SK-N-SH treated with all-trans-retinoic acid at 6 μM for 48 hours (cell line): ENCODE data around the gene MED26.

Source experiments
- ATAC-seq: fragments of 200-7000 bp; cut with Tn5 transposase; 3 replicates; pipeline ENCODE4 v1.9.1; 2020; ENCODE audit warnings: mild to moderate bottlenecking, moderate library complexity
- ARNTL ChIP-seq: fragments of 450-650 bp; formaldehyde crosslinking; IDR thresholded peaks from 2 replicates; pipeline ENCODE4 v1.5.0; 2020; ENCODE audit warnings: low read depth, mild to moderate bottlenecking, moderate library complexity, borderline replicate concordance
- BACH2 ChIP-seq: fragments of 250-450 bp; sonication (Bioruptor Pico); IDR thresholded peaks from 2 replicates; pipeline ENCODE4 v1.9.0; 2021; ENCODE audit warnings: mild to moderate bottlenecking, borderline replicate concordance
- CREB5 ChIP-seq: fragments of 250-450 bp; sonication (Bioruptor Pico); IDR thresholded peaks from 2 replicates; pipeline ENCODE4 v1.5.1; 2020; ENCODE audit warnings: low read depth, mild to moderate bottlenecking, moderate library complexity
- CSDC2 ChIP-seq: fragments of 250-450 bp; sonication (Bioruptor Pico); IDR thresholded peaks from 2 replicates; pipeline ENCODE4 v1.5.0; 2020; ENCODE audit warnings: mild to moderate bottlenecking, moderate library complexity
- CSRNP3 ChIP-seq: fragments of 250-450 bp; sonication (Bioruptor Pico); IDR thresholded peaks from 2 replicates; pipeline ENCODE4 v1.5.1; 2021; ENCODE audit warnings: mild to moderate bottlenecking, moderate library complexity
- ESRRG ChIP-seq: fragments of 250-450 bp; sonication (Bioruptor Pico); IDR thresholded peaks from 2 replicates; pipeline ENCODE4 v1.6.1; 2021; ENCODE audit warnings: mild to moderate bottlenecking
- GLIS3 ChIP-seq: fragments of 250-450 bp; sonication (Bioruptor Pico); IDR thresholded peaks from 2 replicates; pipeline ENCODE4 v1.5.0; 2020; ENCODE audit warnings: mild to moderate bottlenecking, moderate library complexity
- OSR1 ChIP-seq: fragments of 250-450 bp; sonication (Bioruptor Pico); IDR thresholded peaks from 2 replicates; pipeline ENCODE4 v1.8.0; 2022; ENCODE audit warnings: moderate library complexity, mild to moderate bottlenecking, inconsistent platforms
- PATZ1 ChIP-seq: fragments of 250-450 bp; sonication (Bioruptor Pico); IDR thresholded peaks from 2 replicates; pipeline ENCODE4 v1.8.0; 2020; ENCODE audit warnings: mild to moderate bottlenecking, moderate library complexity, borderline replicate concordance
- POU6F1 ChIP-seq: fragments of 250-450 bp; sonication (Bioruptor Pico); IDR thresholded peaks from 2 replicates; pipeline ENCODE4 v1.8.0; 2021; ENCODE audit warnings: low read depth, mild to moderate bottlenecking, moderate library complexity, borderline replicate concordance
- PPARA ChIP-seq: fragments of 250-450 bp; sonication (Bioruptor Pico); IDR thresholded peaks from 2 replicates; pipeline ENCODE4 v1.5.0; 2020; ENCODE audit warnings: mild to moderate bottlenecking, borderline replicate concordance
- RARB ChIP-seq: fragments of 250-450 bp; sonication (Bioruptor Pico); IDR thresholded peaks from 2 replicates; pipeline ENCODE4 v1.8.0; 2021; ENCODE audit warnings: mild to moderate bottlenecking, moderate library complexity
- SNAI2 ChIP-seq: fragments of 250-450 bp; sonication (Bioruptor Pico); IDR thresholded peaks from 2 replicates; pipeline ENCODE4 v1.5.0; 2020; ENCODE audit warnings: mild to moderate bottlenecking, moderate library complexity
- TCF4 ChIP-seq: fragments of 250-450 bp; sonication (Bioruptor Pico); IDR thresholded peaks from 2 replicates; pipeline ENCODE4 v1.8.0; 2021; ENCODE audit warnings: mild to moderate bottlenecking, moderate library complexity, borderline replicate concordance
- TOX ChIP-seq: fragments of 250-450 bp; sonication (Bioruptor Pico); IDR thresholded peaks from 2 replicates; pipeline ENCODE4 v1.8.0; 2021; ENCODE audit warnings: mild to moderate bottlenecking, moderate library complexity, borderline replicate concordance
- TSHZ2 ChIP-seq: fragments of 250-450 bp; sonication (Bioruptor Pico); IDR thresholded peaks from 2 replicates; pipeline ENCODE4 v1.5.0; 2020; ENCODE audit warnings: mild to moderate bottlenecking, moderate library complexity
- ZC3H10 ChIP-seq: fragments of 250-450 bp; sonication (Bioruptor Pico); IDR thresholded peaks from 2 replicates; pipeline ENCODE4 v1.5.1; 2021; ENCODE audit warnings: mild to moderate bottlenecking, moderate library complexity
- ZFP3 ChIP-seq: fragments of 250-450 bp; sonication (Bioruptor Pico); IDR thresholded peaks from 2 replicates; pipeline ENCODE4 v1.5.0; 2020; ENCODE audit warnings: mild to moderate bottlenecking, moderate library complexity
- ZFP30 ChIP-seq: fragments of 450-650 bp; formaldehyde crosslinking; IDR thresholded peaks from 2 replicates; pipeline ENCODE4 v1.5.0; 2022; ENCODE audit warnings: mild to moderate bottlenecking, moderate library complexity
- ZNF565 ChIP-seq: fragments of 450-650 bp; formaldehyde crosslinking; conservative IDR thresholded peaks from 2 replicates; pipeline ENCODE4 v1.5.0; 2020; ENCODE audit warnings: low read depth, mild to moderate bottlenecking, moderate library complexity
- ZNF70 ChIP-seq: fragments of 450-650 bp; formaldehyde crosslinking; IDR thresholded peaks from 2 replicates; pipeline ENCODE4 v1.5.0; 2020; ENCODE audit warnings: mild to moderate bottlenecking, moderate library complexity

MED26 gene

GRCh38 chr19:16603090-16603489 is 24.9 kb downstream of the MED26 start:
- no peak for ATAC-seq
- TF ChIP-seq ARNTL (CRISPR knock-in tag) (no peak), TOX (CRISPR knock-in tag) (no peak), BACH2 (CRISPR knock-in tag) (no peak), PPARA (no peak), SNAI2 (CRISPR knock-in tag) (no peak), ZNF70 (CRISPR knock-in tag) (no peak), ZFP3 (CRISPR knock-in tag) (no peak), ESRRG (no peak), RARB (no peak), TCF4 (no peak), CSDC2 (CRISPR knock-in tag) (no peak), CSRNP3 (CRISPR knock-in tag) (no peak), GLIS3 (CRISPR knock-in tag) (no peak), CREB5 (CRISPR knock-in tag) (no peak), ZC3H10 (CRISPR knock-in tag) (no peak)

- no peak for TF ChIP-seq ZNF70 (CRISPR knock-in tag)
- TF ChIP-seq CSDC2 (CRISPR knock-in tag), result no peak
- ATAC-seq, result no peak
These were observed 26.5 kb downstream of the MED26 start for GRCh38 chr19:16601378-16602052.

GRCh38 chr19:16600824-16601223 is 27.2 kb downstream of the MED26 start:
- ATAC-seq, result no peak
- TF ChIP-seq ZC3H10 (CRISPR knock-in tag) (no peak), PATZ1 (no peak), BACH2 (CRISPR knock-in tag) (no peak), TOX (CRISPR knock-in tag) (no peak), GLIS3 (CRISPR knock-in tag) (no peak), RARB (no peak), POU6F1 (CRISPR knock-in tag) (no peak), ZNF565 (CRISPR knock-in tag) (no peak), TSHZ2 (no peak), SNAI2 (CRISPR knock-in tag) (no peak), ZFP30 (CRISPR knock-in tag) (no peak), OSR1 (no peak), CSRNP3 (CRISPR knock-in tag) (no peak), CREB5 (CRISPR knock-in tag) (no peak), PPARA (no peak), ARNTL (CRISPR knock-in tag) (no peak), ESRRG (no peak), ZFP3 (CRISPR knock-in tag) (no peak), CSDC2 (CRISPR knock-in tag) (no peak)
- TF ChIP-seq, all 23 proteins: peak for 0
